Transverse colon (tissue), 3 donors: ENCODE measurements around the gene ARHGAP32.

Experiments
- POLR2A ChIP-seq: fragments of 450-650 bp; IDR thresholded peaks from one replicate; pipeline ENCODE4 v1.6.1; 2016; ENCODE audit warnings: antibody characterized with exemption, mild to moderate bottlenecking, moderate library complexity
- TF ChIP-seq, protein P1 (sequence below), 5 experiments: fragments of 200-600 bp in 3 of 5; fragments of 450-650 bp in 2 of 5; sonication (generic) in 3 of 5; IDR thresholded peaks; 1 replicate in 2 of 5; 2 replicates in 3 of 5; pipeline ENCODE4 v1.5.1; 2016 to 2017; ENCODE audit warnings: antibody characterized with exemption in 5 of 5, inconsistent platforms in 3 of 5, mild to moderate bottlenecking in 2 of 5, moderate library complexity in 1 of 5

GRCh38 chr11:128943428-128943976, 248.6 kb downstream of the ARHGAP32 start:
- TF ChIP-seq, protein P1, sequence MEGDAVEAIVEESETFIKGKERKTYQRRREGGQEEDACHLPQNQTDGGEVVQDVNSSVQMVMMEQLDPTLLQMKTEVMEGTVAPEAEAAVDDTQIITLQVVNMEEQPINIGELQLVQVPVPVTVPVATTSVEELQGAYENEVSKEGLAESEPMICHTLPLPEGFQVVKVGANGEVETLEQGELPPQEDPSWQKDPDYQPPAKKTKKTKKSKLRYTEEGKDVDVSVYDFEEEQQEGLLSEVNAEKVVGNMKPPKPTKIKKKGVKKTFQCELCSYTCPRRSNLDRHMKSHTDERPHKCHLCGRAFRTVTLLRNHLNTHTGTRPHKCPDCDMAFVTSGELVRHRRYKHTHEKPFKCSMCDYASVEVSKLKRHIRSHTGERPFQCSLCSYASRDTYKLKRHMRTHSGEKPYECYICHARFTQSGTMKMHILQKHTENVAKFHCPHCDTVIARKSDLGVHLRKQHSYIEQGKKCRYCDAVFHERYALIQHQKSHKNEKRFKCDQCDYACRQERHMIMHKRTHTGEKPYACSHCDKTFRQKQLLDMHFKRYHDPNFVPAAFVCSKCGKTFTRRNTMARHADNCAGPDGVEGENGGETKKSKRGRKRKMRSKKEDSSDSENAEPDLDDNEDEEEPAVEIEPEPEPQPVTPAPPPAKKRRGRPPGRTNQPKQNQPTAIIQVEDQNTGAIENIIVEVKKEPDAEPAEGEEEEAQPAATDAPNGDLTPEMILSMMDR (IDR thresholded peaks at IDR 0.05) = no peak
- TF ChIP-seq POLR2A = no peak
